AG04450 (cell line): ENCODE data around the gene L3HYPDH. TPM values are rescaled to one million over a fixed set of nuclear protein-coding genes. Genes with fewer than 3 reads are reported as not detected.

Experiments used
- CTCF ChIA-PET: fragments of 300-600, 350-600 bp; formaldehyde crosslinking; extraction: SDS; loops from one replicate; lab custom pipeline; 2022; ENCODE audit warnings: antibody characterized with exemption, inconsistent platforms; lab: Charles Lee
- POLR2A ChIA-PET: fragments of 350-600 bp; formaldehyde crosslinking; extraction: SDS; loops from one replicate; lab custom pipeline; 2021; ENCODE audit warnings: antibody characterized with exemption, inconsistent platforms; lab: Yijun Ruan, JAX
- DNase-seq: peaks from one replicate; pipeline ENCODE4 v3.0.0-alpha.2; 2011; ENCODE audit warnings: low read depth, low spot score
- H3K27ac ChIP-seq: one replicate; pipeline ENCODE4 v1.5.1; 2012; ENCODE audit warnings: low read depth, low read length, control low read depth
- H3K27me3 ChIP-seq: one replicate; pipeline ENCODE4 v1.6.0; 2012; ENCODE audit warnings: low read length; ENCODE audit not compliant: control insufficient read depth, insufficient read depth
- H3K4me3 ChIP-seq: 2 replicates; pipeline ENCODE4 v1.5.1; 2011; ENCODE audit warnings: mild to moderate bottlenecking, low read depth, low read length, control low read depth
- H3K9me3 ChIP-seq: 2 replicates; pipeline ENCODE4 v1.5.1; 2012; ENCODE audit warnings: low read length; ENCODE audit not compliant: control insufficient read depth, insufficient read depth
- polyA plus RNA-seq: library from polyadenylated mRNA; depleted of rRNA; stranded (reverse); fragments of >200 nt; gene quantifications from 2 replicates; pipeline ENCODE4 v1.2.3, GENCODE V29; 2011
- TF ChIP-seq, protein P1 (sequence below): IDR thresholded peaks from 2 replicates; pipeline ENCODE4 v1.5.1; 2011; ENCODE audit warnings: low read depth, low read length, control low read depth, inconsistent platforms

The L3HYPDH gene
- polyA plus RNA-seq, 1 experiment, result 67.3 TPM

DNA sequence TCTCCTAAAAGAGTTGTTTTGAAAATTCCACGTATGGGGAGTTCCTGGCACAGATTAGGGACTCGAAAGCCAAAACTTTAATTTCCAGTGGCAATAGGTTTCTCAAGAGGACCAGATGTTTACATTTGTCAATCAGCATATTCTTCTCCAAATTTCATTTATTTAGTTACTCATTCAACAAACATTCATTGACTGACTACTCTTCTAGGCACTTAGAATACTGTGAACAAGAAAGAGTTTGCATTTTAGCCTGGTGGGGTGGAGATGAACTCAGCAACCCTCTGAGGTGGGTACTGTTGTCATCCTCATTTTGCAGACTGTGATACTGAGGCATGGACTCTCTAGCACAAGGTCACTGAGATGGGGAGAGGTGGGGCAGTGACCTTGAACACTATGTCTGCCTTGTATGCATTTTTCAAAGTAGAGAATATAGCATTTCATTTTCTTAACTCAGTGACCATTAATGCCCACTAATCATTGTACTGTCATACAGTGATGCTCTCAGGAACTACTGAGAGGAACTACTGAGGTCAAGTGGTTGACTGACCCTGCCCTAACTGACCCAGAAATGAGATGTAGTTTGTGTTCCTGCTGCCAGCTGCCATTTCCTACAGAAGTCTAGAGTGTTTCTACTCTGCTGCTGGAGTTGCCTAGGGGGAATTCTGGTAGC lies 2.2 kb downstream of the L3HYPDH start:
- Histone ChIP-seq H3K27me3 (no peaks in the 10 kb centered on the region), H3K4me3 (peak overlapping the region; percentile 87), H3K27ac (peak overlapping the region; percentile 98), H3K9me3 (no peaks in the 10 kb centered on the region)
- POLR2A ChIA-PET, result interaction anchor here (0.8 to 2.6 kb wide), 3 partner anchors 8 to 610 kb away, joined by 3 to 19 read pairs (median 3); partner anchors contain the start of gene PCNX4
- TF ChIP-seq, protein P1, sequence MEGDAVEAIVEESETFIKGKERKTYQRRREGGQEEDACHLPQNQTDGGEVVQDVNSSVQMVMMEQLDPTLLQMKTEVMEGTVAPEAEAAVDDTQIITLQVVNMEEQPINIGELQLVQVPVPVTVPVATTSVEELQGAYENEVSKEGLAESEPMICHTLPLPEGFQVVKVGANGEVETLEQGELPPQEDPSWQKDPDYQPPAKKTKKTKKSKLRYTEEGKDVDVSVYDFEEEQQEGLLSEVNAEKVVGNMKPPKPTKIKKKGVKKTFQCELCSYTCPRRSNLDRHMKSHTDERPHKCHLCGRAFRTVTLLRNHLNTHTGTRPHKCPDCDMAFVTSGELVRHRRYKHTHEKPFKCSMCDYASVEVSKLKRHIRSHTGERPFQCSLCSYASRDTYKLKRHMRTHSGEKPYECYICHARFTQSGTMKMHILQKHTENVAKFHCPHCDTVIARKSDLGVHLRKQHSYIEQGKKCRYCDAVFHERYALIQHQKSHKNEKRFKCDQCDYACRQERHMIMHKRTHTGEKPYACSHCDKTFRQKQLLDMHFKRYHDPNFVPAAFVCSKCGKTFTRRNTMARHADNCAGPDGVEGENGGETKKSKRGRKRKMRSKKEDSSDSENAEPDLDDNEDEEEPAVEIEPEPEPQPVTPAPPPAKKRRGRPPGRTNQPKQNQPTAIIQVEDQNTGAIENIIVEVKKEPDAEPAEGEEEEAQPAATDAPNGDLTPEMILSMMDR, result no peak
- no peak for DNase-seq
- CTCF ChIA-PET, result no interaction called here

GRCh38 chr14:59481407-59481806 lies 2.8 kb downstream of the L3HYPDH start:
- ChIA-PET POLR2A (no interaction called here), CTCF (interaction anchor here (1.1 kb wide), 1 partner anchor 37 kb away, joined by 4 read pairs; no protein-coding TSS in a partner anchor)
- Histone ChIP-seq H3K27me3 (no peaks in the 10 kb centered on the region), H3K4me3 (peak overlapping the region; percentile 87), H3K27ac (no peak overlapping the region), H3K9me3 (no peaks in the 10 kb centered on the region)
- TF ChIP-seq, protein P1, result no peak
- no peak for DNase-seq

DNA sequence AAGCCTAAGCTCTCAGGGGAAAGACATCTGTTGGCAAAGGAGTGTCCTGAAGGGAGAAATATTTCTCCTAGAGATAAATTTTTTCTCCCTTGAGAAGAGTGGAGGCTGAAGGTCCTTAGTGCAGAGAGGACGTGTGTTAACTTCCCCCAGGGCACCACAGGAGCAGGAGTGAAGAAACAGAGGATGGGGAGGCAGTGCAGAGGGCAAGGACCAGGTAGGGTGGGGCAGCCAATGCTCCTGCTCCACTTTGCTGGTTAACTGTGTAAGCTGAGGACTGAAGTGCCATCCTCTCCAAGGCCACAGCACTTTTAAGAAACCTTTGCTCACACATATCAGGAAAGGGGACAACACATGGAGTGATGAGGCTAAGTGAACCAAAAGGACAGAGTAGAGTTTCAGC lies 4.0 kb downstream of the L3HYPDH start:
- Histone ChIP-seq H3K27ac (no peak overlapping the region), H3K9me3 (no peaks in the 10 kb centered on the region), H3K4me3 (peak overlapping the region; percentile 11; the same call in 1 of the 2 replicates), H3K27me3 (no peaks in the 10 kb centered on the region)
- ChIA-PET CTCF (interaction anchor here (0.6 to 1.7 kb wide), 4 partner anchors 11 to 353 kb away, joined by 3 to 9 read pairs (median 4); no protein-coding TSS in a partner anchor), POLR2A (interaction anchor here (1.1 kb wide), 1 partner anchor 42 kb away, joined by 3 read pairs; no protein-coding TSS in a partner anchor)
- TF ChIP-seq, protein P1, result no peak
- no peak for DNase-seq

DNA sequence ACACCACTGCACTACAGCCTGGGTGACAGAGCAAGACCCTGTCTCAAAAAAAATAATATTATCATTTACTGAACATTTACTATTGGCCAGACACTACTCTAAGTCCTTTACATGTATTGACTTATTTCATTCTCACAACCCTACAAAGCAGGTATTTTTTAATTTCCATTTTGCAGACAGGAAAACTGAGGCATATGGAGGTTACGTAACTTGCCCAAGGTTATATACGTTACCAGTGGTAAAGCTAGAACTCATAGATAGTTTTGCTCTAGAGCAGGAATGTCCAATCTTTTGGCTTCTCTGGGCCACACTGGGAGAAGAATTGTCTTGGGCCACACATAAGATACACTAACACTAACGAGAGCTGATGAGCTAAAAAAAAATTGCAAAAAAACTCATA lies 5.7 kb downstream of the L3HYPDH start:
- CTCF ChIA-PET, result interaction anchor here (0.5 to 1.7 kb wide), 2 partner anchors 352 to 796 kb away, joined by 3 read pairs; no protein-coding TSS in a partner anchor
- H3K9me3 ChIP-seq, result no peaks in the 10 kb centered on the region
- no peaks in the 10 kb centered on the region for H3K27me3 ChIP-seq
- no peak overlapping the region for H3K27ac ChIP-seq
- TF ChIP-seq, protein P1, result no peak
- no peak overlapping the region for H3K4me3 ChIP-seq
- POLR2A ChIA-PET, result no interaction called here
- no peak for DNase-seq

GRCh38 chr14:59475709-59476108 lies 8.5 kb downstream of the L3HYPDH start:
- ChIA-PET POLR2A (no interaction called here), CTCF (interaction anchor here (1.1 to 4.5 kb wide), 2 partner anchors 8 to 19 kb away, joined by 3 to 19 read pairs; partner anchors contain the start of genes JKAMP and L3HYPDH)
- Histone ChIP-seq H3K27me3 (no peaks in the 10 kb centered on the region), H3K27ac (no peak overlapping the region), H3K4me3 (no peak overlapping the region), H3K9me3 (no peaks in the 10 kb centered on the region)
- TF ChIP-seq, protein P1, result no peak
- no peak for DNase-seq
